Measurements from ENCODE around the gene MARS1.

The MARS1 gene

DNA sequence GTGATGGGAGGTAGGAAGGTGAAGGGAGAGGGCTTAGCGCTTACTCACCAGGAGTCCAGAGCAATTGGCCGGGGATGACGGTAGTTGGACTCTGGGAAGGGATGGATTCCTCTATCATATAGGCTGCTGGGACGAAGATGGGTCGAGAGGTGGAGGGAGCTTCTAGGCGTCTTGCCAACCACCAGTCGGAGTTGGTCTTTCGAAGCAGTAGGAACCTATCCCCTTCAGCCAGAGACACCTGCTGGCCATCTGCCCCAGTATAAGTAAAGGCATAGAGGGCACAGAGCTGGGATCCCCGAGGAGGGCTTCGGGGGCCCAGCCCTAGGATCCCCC is 8.9 kb upstream of the MARS1 start:
- no peak for DNase-seq (ENCODE audit: low spot score)
- in situ Hi-C loops (cut with MboI; ENCODE audit: low sequenced_read_pairs, unreplicated experiment), result no loop called here
- TF ChIP-seq, protein P1, sequence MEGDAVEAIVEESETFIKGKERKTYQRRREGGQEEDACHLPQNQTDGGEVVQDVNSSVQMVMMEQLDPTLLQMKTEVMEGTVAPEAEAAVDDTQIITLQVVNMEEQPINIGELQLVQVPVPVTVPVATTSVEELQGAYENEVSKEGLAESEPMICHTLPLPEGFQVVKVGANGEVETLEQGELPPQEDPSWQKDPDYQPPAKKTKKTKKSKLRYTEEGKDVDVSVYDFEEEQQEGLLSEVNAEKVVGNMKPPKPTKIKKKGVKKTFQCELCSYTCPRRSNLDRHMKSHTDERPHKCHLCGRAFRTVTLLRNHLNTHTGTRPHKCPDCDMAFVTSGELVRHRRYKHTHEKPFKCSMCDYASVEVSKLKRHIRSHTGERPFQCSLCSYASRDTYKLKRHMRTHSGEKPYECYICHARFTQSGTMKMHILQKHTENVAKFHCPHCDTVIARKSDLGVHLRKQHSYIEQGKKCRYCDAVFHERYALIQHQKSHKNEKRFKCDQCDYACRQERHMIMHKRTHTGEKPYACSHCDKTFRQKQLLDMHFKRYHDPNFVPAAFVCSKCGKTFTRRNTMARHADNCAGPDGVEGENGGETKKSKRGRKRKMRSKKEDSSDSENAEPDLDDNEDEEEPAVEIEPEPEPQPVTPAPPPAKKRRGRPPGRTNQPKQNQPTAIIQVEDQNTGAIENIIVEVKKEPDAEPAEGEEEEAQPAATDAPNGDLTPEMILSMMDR (IDR thresholded peaks at IDR 0.05; ENCODE audit: borderline replicate concordance, control extremely low read depth, extremely low read depth, insufficient read depth, missing control alignments), result no peak

DNA sequence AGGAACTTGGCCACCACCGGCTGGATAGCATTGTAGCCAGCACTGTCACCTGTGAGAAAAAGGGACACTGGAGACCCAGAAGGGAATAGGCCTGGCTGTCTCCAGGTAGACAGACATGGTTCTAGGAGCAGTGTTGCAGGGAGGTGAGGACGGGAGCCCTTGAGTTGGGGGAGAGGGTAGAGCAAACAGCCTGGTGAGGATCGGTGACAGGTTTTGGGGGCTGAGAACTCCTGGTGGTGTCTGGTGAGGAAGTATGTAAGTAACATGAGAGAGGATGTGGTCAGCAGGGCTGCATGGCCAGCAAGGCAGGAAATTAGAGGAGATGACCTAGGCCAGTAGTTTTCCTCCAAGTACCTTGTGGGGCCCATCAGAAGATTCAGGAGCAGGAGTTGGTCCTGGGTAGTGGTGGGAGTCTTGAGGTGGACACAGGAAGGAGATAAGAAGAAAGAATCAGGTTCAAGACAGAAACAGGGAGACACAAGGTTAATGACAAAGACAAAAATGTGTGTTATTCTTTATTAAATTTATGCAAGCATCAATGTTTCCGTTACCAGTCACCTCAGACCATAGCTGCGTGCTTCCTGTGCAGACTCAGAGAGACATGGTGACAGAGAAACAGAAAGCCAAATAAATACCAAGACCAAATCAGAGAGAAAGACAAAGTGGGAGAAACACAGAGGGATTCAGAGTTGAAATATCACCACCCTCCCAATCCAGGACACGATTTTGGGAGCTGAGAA is 8.3 kb upstream of the MARS1 start, which contains the start of gene ARHGAP9:
Gene ARHGAP9, minus strand, starts transcription at position 491 of the 740 bp plus-strand sequence. Its CDS starts 460 bp downstream, at position 31.
- DNase-seq (ENCODE audit: low spot score), result peak; percentile 76
- in situ Hi-C loops (cut with MboI; ENCODE audit: low sequenced_read_pairs, unreplicated experiment), result no loop called here
- TF ChIP-seq, protein P1 (IDR thresholded peaks at IDR 0.05; ENCODE audit: borderline replicate concordance, control extremely low read depth, extremely low read depth, insufficient read depth, missing control alignments), result no peak

DNA sequence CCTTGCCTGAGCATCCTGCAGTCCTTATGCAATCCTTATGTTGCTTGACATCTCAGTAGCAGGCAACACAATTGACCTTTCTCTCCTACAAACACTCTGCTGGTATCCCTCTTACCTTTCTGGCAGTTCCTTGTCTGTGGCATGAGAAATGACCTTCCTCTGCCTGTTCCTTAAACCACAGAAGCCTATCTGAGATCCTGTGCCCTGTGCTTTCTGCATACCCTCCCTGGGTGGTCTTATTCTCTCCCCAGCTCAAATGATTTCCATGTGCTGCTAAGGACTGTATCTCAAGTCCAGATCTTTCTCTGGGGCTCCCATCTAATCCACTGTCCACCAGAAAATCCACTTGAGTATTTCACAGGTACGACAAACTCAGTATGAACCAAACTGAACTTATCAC is 6.2 kb upstream of the MARS1 start:
- in situ Hi-C loops (cut with MboI; ENCODE audit: low sequenced_read_pairs, unreplicated experiment), result no loop called here
- TF ChIP-seq, protein P1 (IDR thresholded peaks at IDR 0.05; ENCODE audit: borderline replicate concordance, control extremely low read depth, extremely low read depth, insufficient read depth, missing control alignments), result no peak
- no peak for DNase-seq (ENCODE audit: low spot score)

DNA sequence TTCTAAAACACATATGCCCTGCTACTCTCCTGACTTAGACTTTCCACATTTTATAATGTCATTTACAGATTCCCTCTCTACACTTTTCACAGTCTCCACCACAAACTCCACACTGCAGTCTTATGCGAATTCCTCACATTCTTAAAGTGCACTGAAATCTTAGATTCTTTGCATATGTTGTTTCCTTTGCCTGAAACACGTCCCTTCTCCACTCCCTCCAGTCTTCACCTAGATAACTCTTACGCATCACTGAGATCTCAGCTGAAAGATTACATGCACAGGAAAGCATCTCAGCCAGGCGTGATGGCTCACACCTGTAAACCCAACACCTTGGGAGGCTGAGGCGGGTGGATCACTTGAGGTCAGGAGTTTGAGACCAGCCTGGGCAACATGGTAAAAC is 4.4 kb upstream of the MARS1 start:
- in situ Hi-C loops (cut with MboI; ENCODE audit: low sequenced_read_pairs, unreplicated experiment), result no loop called here
- no peak for DNase-seq (ENCODE audit: low spot score)

DNA sequence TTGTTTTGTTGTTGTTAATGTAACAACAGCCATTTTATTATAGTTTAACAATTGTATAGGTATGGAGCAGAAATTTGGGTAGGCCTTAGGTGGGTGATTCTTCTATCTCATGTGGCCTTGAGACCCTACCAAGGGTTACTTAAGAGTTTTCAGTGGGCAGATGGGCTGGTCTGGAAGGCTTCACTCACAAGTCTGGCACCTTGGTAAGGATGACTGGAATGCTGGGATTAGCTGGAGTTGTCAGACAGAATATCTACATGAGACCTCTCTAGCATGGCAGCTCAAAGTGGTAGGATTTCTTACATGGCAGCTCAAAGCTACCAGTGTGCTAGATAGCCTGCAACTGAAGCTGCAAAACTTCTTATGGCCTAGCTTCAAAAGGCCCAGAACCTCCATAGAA is 2.2 kb upstream of the MARS1 start:
- TF ChIP-seq, protein P1 (IDR thresholded peaks at IDR 0.05; ENCODE audit: borderline replicate concordance, control extremely low read depth, extremely low read depth, insufficient read depth, missing control alignments), result no peak
- no peak for DNase-seq (ENCODE audit: low spot score)
- in situ Hi-C loops (cut with MboI; ENCODE audit: low sequenced_read_pairs, unreplicated experiment), result no loop called here

More for the DNA sequence above, 4.4 kb upstream of the MARS1 start:
- TF ChIP-seq, protein P1 (IDR thresholded peaks at IDR 0.05; ENCODE audit: borderline replicate concordance, control extremely low read depth, extremely low read depth, insufficient read depth, missing control alignments), result no peak

DNA sequence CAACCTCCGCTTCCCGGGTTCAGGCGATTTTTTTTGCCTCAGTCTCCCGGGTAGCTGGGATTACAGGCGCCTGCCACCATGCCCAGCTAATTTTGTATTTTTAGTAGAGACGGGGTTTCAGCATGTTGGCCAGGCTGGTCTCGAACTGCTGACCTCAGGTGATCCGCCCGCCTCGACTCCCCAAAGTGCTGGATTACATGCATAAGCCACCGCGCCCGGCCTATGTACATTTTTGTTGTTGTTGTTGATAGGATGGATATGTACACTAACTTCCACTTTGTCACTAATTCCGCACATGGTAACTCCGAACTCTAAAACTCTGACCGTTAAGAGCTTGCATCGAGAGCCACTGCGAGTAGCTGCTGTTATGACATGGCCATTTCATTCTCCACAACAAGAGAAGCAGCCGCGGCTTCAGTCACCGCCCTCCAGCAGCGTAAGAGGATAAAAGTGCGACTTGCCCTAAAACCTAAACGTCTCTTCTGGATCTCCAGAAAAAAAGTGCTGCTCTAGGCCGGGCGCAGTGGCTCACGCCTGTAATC is 742 bp upstream of the MARS1 start:
- in situ Hi-C loops (cut with MboI; ENCODE audit: low sequenced_read_pairs, unreplicated experiment), result no loop called here
- no peak for DNase-seq (ENCODE audit: low spot score)
- TF ChIP-seq, protein P1 (IDR thresholded peaks at IDR 0.05; ENCODE audit: borderline replicate concordance, control extremely low read depth, extremely low read depth, insufficient read depth, missing control alignments), result no peak

Data from GM13976 (cell line).